HG03520 (cell line): ENCODE results near the gene ABCD2.
A peak's percentile ranks its signal among the peaks of the same experiment; 100 is the strongest.
"Not testable (repeated sequence)": the region's sequence is repeated elsewhere in the genome, so short reads cannot be mapped to it uniquely, and the experiment has no call there.

Experiments used
- ATAC-seq: cut with Tn5 transposase; IDR thresholded peaks from one replicate; pipeline ENCODE4 v1.9.1; 2021; ENCODE audit warnings: mild to moderate bottlenecking, moderate library complexity; ENCODE audit not compliant: unreplicated experiment

The ABCD2 gene

GRCh38 chr12:39613525-39613924 is 6.1 kb downstream of the ABCD2 start:
- ATAC-seq = no peak

- no peak for ATAC-seq
Measured at GRCh38 chr12:39612250-39612649, 7.4 kb downstream of the ABCD2 start.

- no peak for ATAC-seq
Measured at GRCh38 chr12:39611818-39612217, 7.8 kb downstream of the ABCD2 start.

GRCh38 chr12:39610436-39611025 is 9.1 kb downstream of the ABCD2 start:
- no peak for ATAC-seq

- no peak for ATAC-seq
Measured at GRCh38 chr12:39606712-39607423, 12.7 kb downstream of the ABCD2 start.

GRCh38 chr12:39605996-39606395 is 13.6 kb downstream of the ABCD2 start:
- no peak for ATAC-seq

GRCh38 chr12:39605501-39605900 is 14.1 kb downstream of the ABCD2 start:
- no peak for ATAC-seq

- no peak for ATAC-seq
Measured at GRCh38 chr12:39603065-39603464, 16.5 kb downstream of the ABCD2 start.

GRCh38 chr12:39601951-39602350 is 17.7 kb downstream of the ABCD2 start:
- ATAC-seq = not testable (repeated sequence)

- ATAC-seq = no peak
Measured at GRCh38 chr12:39595928-39596327, 23.7 kb downstream of the ABCD2 start.

- no peak for ATAC-seq
Measured at GRCh38 chr12:39592295-39592694, 27.3 kb downstream of the ABCD2 start.

- ATAC-seq = no peak
Measured at GRCh38 chr12:39588348-39588747, 31.3 kb downstream of the ABCD2 start.

GRCh38 chr12:39587225-39587624 is 32.4 kb downstream of the ABCD2 start:
- ATAC-seq = peak; percentile 53

GRCh38 chr12:39586816-39587215 is 32.8 kb downstream of the ABCD2 start:
- no peak for ATAC-seq

- no peak for ATAC-seq
Measured at GRCh38 chr12:39581592-39581991, 38.0 kb downstream of the ABCD2 start.

GRCh38 chr12:39575498-39575875 is 44.1 kb downstream of the ABCD2 start:
- no peak for ATAC-seq

- no peak for ATAC-seq
Measured at GRCh38 chr12:39574785-39575497, 44.7 kb downstream of the ABCD2 start.

GRCh38 chr12:39574378-39574777 is 45.2 kb downstream of the ABCD2 start:
- ATAC-seq = no peak

GRCh38 chr12:39573971-39574370 is 45.6 kb downstream of the ABCD2 start:
- ATAC-seq = no peak

- ATAC-seq = no peak
Measured at GRCh38 chr12:39572551-39572950, 47.1 kb downstream of the ABCD2 start.

- ATAC-seq = no peak
Measured at GRCh38 chr12:39571351-39571750, 48.3 kb downstream of the ABCD2 start.

- no peak for ATAC-seq
Measured at GRCh38 chr12:39553476-39553875, 66.1 kb downstream of the ABCD2 start.
